A549 (cell line): ENCODE results near the gene LIPF.

Experiments used
- CEBPB ChIP-seq, 2 experiments: fragments of >200 bp in 1 of 2; sonication (Bioruptor Twin) in 1 of 2; formaldehyde crosslinking in 1 of 2; IDR thresholded peaks; 2 replicates each; pipeline ENCODE4 v1.6.1; 2012 to 2016
- CTCF ChIP-seq: fragments of >200 bp; sonication (Bioruptor Twin); formaldehyde crosslinking; IDR thresholded peaks from 3 replicates; pipeline ENCODE4 v1.5.1; 2016
- HDAC2 ChIP-seq: fragments of 200-600 bp; sonication (generic); IDR thresholded peaks from 2 replicates; pipeline ENCODE4 v1.6.1; 2016
- MAX ChIP-seq: IDR thresholded peaks from 2 replicates; pipeline ENCODE4 v1.6.1; 2012
- MAZ ChIP-seq: fragments of 150-350 bp; IDR thresholded peaks from 2 replicates; pipeline ENCODE4 v1.6.1; 2014; ENCODE audit warnings: antibody characterized with exemption, low read depth, low read length, borderline replicate concordance
- POLR2A ChIP-seq: IDR thresholded peaks from 2 replicates; pipeline ENCODE4 v1.6.1; 2012; ENCODE audit warnings: mild to moderate bottlenecking, low read length
- RFX5 ChIP-seq: fragments of 450-650 bp; IDR thresholded peaks from 2 replicates; pipeline ENCODE4 v1.7.1; 2014; ENCODE audit warnings: antibody characterized with exemption, mild to moderate bottlenecking, moderate library complexity
- RNF2 ChIP-seq: fragments of 200-600 bp; sonication (generic); IDR thresholded peaks from 2 replicates; pipeline ENCODE4 v1.6.1; 2016; ENCODE audit warnings: low read depth, mild to moderate bottlenecking, antibody characterized with exemption, moderate library complexity, borderline replicate concordance
- SMC3 ChIP-seq: fragments of >200 bp; sonication (Bioruptor Twin); formaldehyde crosslinking; IDR thresholded peaks from 3 replicates; pipeline ENCODE4 v1.6.1; 2018; ENCODE audit warnings: inconsistent platforms
- USF2 ChIP-seq: fragments of 450-650 bp; IDR thresholded peaks from 2 replicates; pipeline ENCODE4 v1.6.1; 2014; ENCODE audit warnings: antibody characterized with exemption

- TF ChIP-seq CTCF (no peak), SMC3 (no peak), POLR2A (no peak), HDAC2 (no peak), RFX5 (no peak), USF2 (no peak), MAX (no peak), CEBPB (IDR thresholded peaks at IDR 0.05) (no peak), RNF2 (no peak), MAZ (no peak)
These were observed 4.3 kb upstream of the LIPF start for GRCh38 chr10:88659725-88660597.
